ENCODE results near the gene TRPM7. TPM values are rescaled to one million over a fixed set of nuclear protein-coding genes. Genes with fewer than 3 reads are reported as not detected.

TRPM7 gene
- total and polyA plus RNA-seq, 9 of the 15 experiments (the other 6 are each of a cell fraction or from before 2014, with no cell fraction given): 12.3 to 59.2 (median 31.5) TPM

DNA sequence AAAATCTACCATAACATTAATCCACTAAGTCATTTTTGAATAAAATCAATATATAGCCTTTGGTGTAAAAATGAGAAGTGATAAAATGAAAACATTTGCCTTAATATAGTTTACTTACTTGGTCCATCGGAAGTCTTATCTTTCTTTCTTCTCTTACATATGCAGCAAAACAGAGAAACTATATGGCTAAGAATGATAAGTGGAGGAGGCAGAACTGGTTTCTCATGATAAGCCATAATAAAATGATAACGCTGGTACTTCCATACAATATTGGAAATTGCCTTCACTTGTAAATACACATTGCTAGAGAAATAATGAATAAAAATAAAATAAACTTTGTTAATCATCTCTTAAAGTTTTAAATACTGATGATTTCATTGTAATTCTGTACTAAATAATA is 92.3 kb downstream of the TRPM7 start (continued):
- TF ChIP-seq, protein P1, sequence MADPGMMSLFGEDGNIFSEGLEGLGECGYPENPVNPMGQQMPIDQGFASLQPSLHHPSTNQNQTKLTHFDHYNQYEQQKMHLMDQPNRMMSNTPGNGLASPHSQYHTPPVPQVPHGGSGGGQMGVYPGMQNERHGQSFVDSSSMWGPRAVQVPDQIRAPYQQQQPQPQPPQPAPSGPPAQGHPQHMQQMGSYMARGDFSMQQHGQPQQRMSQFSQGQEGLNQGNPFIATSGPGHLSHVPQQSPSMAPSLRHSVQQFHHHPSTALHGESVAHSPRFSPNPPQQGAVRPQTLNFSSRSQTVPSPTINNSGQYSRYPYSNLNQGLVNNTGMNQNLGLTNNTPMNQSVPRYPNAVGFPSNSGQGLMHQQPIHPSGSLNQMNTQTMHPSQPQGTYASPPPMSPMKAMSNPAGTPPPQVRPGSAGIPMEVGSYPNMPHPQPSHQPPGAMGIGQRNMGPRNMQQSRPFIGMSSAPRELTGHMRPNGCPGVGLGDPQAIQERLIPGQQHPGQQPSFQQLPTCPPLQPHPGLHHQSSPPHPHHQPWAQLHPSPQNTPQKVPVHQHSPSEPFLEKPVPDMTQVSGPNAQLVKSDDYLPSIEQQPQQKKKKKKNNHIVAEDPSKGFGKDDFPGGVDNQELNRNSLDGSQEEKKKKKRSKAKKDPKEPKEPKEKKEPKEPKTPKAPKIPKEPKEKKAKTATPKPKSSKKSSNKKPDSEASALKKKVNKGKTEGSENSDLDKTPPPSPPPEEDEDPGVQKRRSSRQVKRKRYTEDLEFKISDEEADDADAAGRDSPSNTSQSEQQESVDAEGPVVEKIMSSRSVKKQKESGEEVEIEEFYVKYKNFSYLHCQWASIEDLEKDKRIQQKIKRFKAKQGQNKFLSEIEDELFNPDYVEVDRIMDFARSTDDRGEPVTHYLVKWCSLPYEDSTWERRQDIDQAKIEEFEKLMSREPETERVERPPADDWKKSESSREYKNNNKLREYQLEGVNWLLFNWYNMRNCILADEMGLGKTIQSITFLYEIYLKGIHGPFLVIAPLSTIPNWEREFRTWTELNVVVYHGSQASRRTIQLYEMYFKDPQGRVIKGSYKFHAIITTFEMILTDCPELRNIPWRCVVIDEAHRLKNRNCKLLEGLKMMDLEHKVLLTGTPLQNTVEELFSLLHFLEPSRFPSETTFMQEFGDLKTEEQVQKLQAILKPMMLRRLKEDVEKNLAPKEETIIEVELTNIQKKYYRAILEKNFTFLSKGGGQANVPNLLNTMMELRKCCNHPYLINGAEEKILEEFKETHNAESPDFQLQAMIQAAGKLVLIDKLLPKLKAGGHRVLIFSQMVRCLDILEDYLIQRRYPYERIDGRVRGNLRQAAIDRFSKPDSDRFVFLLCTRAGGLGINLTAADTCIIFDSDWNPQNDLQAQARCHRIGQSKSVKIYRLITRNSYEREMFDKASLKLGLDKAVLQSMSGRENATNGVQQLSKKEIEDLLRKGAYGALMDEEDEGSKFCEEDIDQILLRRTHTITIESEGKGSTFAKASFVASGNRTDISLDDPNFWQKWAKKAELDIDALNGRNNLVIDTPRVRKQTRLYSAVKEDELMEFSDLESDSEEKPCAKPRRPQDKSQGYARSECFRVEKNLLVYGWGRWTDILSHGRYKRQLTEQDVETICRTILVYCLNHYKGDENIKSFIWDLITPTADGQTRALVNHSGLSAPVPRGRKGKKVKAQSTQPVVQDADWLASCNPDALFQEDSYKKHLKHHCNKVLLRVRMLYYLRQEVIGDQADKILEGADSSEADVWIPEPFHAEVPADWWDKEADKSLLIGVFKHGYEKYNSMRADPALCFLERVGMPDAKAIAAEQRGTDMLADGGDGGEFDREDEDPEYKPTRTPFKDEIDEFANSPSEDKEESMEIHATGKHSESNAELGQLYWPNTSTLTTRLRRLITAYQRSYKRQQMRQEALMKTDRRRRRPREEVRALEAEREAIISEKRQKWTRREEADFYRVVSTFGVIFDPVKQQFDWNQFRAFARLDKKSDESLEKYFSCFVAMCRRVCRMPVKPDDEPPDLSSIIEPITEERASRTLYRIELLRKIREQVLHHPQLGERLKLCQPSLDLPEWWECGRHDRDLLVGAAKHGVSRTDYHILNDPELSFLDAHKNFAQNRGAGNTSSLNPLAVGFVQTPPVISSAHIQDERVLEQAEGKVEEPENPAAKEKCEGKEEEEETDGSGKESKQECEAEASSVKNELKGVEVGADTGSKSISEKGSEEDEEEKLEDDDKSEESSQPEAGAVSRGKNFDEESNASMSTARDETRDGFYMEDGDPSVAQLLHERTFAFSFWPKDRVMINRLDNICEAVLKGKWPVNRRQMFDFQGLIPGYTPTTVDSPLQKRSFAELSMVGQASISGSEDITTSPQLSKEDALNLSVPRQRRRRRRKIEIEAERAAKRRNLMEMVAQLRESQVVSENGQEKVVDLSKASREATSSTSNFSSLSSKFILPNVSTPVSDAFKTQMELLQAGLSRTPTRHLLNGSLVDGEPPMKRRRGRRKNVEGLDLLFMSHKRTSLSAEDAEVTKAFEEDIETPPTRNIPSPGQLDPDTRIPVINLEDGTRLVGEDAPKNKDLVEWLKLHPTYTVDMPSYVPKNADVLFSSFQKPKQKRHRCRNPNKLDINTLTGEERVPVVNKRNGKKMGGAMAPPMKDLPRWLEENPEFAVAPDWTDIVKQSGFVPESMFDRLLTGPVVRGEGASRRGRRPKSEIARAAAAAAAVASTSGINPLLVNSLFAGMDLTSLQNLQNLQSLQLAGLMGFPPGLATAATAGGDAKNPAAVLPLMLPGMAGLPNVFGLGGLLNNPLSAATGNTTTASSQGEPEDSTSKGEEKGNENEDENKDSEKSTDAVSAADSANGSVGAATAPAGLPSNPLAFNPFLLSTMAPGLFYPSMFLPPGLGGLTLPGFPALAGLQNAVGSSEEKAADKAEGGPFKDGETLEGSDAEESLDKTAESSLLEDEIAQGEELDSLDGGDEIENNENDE (IDR thresholded peaks at IDR 0.05; ENCODE audit: low read depth, low read length): no peak
- no peak for TF ChIP-seq ZBTB7A (IDR thresholded peaks at IDR 0.05; ENCODE audit: borderline replicate concordance, control insufficient read depth, low read depth, low read length)
- TF ChIP-seq, protein P2, sequence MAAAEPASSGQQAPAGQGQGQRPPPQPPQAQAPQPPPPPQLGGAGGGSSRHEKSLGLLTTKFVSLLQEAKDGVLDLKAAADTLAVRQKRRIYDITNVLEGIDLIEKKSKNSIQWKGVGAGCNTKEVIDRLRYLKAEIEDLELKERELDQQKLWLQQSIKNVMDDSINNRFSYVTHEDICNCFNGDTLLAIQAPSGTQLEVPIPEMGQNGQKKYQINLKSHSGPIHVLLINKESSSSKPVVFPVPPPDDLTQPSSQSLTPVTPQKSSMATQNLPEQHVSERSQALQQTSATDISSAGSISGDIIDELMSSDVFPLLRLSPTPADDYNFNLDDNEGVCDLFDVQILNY (CRISPR knock-in tag; IDR thresholded peaks at IDR 0.05): no peak
- no peak for TF ChIP-seq ZNF263 (CRISPR knock-in tag; IDR thresholded peaks at IDR 0.05; ENCODE audit: borderline replicate concordance)
- TF ChIP-seq, protein P3, sequence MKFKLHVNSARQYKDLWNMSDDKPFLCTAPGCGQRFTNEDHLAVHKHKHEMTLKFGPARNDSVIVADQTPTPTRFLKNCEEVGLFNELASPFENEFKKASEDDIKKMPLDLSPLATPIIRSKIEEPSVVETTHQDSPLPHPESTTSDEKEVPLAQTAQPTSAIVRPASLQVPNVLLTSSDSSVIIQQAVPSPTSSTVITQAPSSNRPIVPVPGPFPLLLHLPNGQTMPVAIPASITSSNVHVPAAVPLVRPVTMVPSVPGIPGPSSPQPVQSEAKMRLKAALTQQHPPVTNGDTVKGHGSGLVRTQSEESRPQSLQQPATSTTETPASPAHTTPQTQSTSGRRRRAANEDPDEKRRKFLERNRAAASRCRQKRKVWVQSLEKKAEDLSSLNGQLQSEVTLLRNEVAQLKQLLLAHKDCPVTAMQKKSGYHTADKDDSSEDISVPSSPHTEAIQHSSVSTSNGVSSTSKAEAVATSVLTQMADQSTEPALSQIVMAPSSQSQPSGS (CRISPR knock-in tag; IDR thresholded peaks at IDR 0.05): no peak
- TF ChIP-seq HMGN3 (IDR thresholded peaks at IDR 0.05; ENCODE audit: borderline replicate concordance, extremely low read depth, insufficient read length, low read depth, low read length): peak; percentile 35
- TF ChIP-seq SNRNP70 (optimal IDR thresholded peaks at IDR 0.05; ENCODE audit: low read depth, low read length): no peak
- no peak for TF ChIP-seq ZNF707 (CRISPR knock-in tag; conservative IDR thresholded peaks at IDR 0.05)
- TF ChIP-seq, protein P4, sequence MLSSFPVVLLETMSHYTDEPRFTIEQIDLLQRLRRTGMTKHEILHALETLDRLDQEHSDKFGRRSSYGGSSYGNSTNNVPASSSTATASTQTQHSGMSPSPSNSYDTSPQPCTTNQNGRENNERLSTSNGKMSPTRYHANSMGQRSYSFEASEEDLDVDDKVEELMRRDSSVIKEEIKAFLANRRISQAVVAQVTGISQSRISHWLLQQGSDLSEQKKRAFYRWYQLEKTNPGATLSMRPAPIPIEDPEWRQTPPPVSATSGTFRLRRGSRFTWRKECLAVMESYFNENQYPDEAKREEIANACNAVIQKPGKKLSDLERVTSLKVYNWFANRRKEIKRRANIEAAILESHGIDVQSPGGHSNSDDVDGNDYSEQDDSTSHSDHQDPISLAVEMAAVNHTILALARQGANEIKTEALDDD (IDR thresholded peaks at IDR 0.05): no peak
- no peak for TF ChIP-seq ETV5 (CRISPR knock-in tag; IDR thresholded peaks at IDR 0.05; ENCODE audit: low read depth)
- no peak for TF ChIP-seq SMAD4 (CRISPR knock-in tag; conservative IDR thresholded peaks at IDR 0.05)
- no peak for TF ChIP-seq ZNF561 (CRISPR knock-in tag; conservative IDR thresholded peaks at IDR 0.05)
- TF ChIP-seq TBL1XR1 (IDR thresholded peaks at IDR 0.05; ENCODE audit: low read length in 2 of 2): peak in 1 of 2 experiments; percentile 30; a peak in 1 of 4 replicates
- no peak for TF ChIP-seq ZNF79 (CRISPR knock-in tag; IDR thresholded peaks at IDR 0.05; ENCODE audit: low read depth)
